GM18511 (cell line): Measurements from ENCODE around the gene SLC25A21.

ENCODE experiments used
- ATAC-seq: cut with Tn5 transposase; IDR thresholded peaks from one replicate; pipeline ENCODE4 v1.9.1; 2021; ENCODE audit warnings: mild to moderate bottlenecking, moderate library complexity; ENCODE audit not compliant: unreplicated experiment

SLC25A21 gene

DNA sequence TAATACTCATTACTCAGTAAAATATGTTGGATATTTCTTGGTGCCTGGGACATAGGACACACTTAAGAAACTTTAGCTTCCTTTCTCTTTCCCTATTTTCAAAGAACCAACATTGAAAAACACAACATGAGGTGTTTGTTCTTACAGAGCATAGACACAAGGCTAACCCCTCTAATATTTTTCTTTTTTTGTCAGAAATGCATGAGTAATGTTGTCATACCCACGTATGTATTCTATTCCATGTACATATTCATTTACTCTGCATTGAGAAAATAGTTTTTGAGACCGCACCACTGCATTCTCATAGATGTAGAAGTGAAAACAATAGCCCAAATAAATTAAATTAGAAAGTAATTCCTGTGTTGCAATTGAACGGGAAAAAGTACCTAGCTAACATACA is 497.7 kb downstream of the SLC25A21 start:
- ATAC-seq = no peak

DNA sequence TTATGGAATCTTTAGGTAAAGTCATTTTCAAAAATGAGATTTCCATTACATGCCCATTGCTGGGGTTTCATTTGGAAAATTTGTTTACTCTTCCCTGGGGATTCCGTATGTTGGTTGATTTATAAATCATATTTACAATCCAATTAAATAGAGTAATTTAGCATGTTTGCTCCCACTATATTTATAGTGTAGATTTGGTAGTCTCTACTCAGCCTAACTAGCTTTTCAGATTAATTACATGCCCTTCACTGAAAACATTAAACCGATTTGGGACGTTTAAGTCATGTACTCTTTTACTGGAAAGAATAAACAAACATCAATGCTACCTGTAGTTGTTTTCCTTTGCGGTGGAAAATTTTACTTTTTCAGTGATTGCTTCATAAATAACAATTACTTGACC is 500.3 kb downstream of the SLC25A21 start:
- ATAC-seq = no peak

DNA sequence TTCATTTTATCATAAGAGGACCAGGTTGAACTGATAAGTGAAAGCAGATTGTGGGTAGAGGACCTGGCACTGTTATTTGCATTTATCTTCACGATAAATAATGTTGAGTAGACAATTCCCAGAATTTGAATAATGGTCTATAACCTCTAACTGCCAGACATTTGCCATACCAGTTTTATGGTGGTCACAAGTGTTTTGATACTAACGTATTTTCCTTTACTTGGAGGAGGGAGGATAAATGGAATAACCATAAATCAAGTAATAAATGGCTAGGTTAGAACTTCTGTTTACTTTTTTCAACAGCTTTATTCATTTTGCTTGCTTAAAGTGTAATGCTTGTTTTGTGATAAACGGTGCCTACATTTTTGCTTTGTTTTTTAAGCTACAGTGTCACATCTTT is 501.3 kb downstream of the SLC25A21 start:
- ATAC-seq = no peak

DNA sequence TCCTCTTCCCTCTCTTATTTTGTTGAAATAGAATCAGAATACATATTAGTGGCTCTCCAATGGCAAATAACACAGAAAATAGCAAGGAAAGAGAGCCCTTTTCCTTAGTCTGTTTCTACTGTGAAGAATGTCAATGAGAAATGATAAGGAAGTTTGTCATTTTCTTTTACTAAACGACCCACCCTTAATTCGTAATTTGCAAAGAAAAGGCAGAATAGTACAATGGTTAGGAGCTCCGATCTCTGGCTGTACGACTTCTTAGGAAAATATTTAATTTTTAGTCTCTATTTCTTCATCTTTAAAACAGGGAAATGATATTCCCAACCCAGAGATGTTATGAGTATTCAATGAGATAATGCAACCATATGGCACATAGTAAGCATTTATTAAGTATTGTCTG is 504.7 kb downstream of the SLC25A21 start:
- ATAC-seq = no peak

DNA sequence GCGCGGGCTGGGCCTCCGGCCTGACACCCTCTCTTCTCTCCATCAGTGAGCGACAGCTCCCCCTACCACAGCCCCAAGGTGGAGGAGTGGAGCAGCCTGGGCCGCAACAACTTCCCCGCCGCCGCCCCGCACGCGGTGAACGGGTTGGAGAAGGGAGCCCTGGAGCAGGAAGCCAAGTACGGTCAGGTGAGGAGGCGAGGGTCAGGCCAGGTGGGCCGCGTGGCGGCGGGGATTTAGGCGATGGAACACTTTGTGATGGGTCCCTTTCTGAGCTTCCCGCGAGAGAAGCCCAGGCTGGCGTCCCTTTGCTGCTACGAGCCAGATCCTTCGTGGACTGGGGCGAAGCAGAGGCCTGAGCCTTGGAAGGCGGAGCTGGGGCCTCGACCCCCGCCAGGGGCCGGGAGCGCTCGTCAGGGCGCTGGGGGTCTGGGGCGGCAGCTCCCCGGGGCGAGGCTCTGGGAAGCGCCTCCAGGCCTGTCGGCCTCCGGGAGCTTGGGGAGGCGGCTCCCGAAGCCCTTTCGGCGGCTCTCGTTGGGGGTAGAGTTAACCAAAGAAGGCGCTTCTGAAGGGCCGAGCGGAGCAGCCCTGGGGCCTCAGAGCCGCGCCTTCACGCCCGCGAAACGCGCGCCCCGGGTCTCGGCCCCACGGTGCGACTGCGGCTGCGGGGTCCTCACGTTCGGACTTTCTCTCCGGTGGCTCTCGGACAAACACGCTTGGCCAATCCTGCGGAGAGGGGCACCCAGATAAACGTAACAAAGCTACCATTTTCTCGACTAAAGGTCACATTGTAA is 505.8 kb downstream of the SLC25A21 start:
- ATAC-seq = no peak

DNA sequence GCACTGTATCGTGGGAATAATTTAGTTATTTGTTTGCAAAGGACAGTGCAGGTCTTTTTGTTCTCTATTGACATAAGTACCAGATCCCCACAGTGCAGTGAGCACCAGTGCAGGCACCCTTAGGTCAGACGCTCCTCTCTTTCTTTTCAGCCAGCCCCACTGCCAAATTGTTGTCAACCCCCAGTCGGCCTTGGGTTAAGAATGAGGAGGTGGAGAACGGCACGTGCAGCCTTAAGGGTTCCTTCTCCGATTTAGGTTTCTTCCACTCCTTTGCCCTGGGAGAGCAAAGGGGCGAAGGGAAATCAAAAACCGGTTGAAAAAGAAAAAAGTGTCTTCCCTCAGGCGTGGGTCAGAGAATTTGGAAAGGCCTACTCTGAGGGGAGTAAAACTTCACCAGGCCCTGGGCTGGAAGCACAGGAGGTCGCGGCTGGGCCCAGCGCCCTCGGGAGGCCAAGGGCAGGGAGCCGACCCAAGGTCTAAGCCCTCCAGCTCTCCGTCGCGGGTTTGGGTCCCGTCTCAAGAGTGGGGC is 506.5 kb downstream of the SLC25A21 start:
- no peak for ATAC-seq

DNA sequence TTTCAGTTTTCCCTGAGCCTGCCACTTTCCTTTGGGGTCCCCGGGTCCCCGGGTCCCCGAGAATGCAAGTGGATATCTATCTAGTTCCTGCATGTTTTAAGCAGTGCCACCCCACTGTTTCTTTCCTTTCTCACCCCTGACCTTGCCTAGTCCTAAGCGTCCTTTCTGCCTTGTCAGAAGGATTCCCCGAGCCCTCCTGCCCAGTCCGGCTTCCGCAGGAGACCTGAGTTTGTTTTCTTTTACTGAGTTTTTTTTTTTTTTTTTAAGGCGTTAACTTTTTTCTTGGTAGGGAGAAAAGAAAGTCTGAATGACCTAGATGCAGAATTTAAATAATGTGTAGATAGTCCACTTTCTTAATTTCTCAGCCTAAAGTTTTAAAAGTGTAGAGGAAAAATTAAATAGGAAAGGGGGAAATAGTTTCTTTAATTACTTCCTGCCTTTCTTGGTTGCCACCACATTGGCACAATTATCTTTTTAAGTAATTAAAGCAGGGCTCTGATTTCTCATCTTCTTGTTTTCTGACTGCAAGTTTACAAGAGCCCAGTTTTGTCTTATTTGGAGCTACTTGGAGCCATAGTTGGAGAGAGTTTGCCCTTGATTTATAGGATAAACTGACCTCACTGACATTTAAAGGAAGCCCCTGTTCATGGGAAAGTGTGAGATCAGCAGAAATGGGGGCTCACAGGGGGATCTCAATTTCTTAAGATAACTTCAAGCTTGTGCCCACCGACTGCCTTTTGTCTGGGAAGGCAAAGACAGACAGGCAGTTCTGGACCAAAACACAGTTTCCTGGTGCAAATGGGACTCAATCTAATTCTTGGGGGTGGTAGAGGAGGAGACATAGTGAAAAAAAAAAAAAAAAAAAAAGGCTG is 507.8 kb downstream of the SLC25A21 start:
- ATAC-seq = no peak

DNA sequence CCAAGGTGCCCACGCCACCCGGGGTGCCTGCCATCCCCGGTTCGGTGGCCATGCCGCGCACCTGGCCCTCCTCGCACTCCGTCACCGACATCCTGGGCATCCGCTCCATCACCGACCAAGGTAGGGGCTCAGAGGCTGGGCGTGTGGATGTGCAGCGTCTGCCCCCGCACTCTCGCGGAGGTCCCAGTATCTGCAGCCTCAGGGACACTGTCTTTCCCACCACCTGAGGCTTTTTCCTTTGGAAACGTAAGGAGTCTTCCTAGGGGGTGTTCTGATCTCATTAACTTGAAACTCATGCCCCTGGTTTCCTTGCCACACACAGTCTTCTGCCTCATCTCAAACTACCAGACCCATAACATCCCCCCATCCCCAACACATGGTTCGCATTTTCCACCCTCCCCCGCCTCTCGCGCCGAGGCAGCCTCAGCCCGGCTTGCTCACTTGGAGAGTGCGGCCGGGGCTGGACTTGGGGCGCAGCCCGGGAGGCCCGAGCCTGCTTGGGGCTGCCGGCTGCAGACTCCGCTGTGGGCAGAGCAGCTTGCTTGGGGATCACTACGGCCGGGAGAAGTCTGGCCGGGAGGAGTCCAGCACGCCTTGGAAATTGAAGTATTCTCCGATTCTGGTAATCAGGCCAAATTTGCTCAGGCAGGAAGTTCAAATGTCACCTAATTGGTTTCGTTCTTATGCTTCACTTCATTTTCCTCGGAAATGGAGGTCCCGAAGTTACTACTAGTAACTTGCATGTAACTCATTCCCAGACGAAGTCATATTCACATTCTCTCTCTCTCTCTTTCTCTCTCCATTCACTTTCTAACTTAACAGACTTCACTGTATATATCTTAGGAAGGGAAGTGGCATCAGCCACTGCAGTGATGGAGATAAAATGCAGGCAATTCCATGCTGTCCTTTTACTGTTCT is 508.7 kb downstream of the SLC25A21 start:
- no peak for ATAC-seq

DNA sequence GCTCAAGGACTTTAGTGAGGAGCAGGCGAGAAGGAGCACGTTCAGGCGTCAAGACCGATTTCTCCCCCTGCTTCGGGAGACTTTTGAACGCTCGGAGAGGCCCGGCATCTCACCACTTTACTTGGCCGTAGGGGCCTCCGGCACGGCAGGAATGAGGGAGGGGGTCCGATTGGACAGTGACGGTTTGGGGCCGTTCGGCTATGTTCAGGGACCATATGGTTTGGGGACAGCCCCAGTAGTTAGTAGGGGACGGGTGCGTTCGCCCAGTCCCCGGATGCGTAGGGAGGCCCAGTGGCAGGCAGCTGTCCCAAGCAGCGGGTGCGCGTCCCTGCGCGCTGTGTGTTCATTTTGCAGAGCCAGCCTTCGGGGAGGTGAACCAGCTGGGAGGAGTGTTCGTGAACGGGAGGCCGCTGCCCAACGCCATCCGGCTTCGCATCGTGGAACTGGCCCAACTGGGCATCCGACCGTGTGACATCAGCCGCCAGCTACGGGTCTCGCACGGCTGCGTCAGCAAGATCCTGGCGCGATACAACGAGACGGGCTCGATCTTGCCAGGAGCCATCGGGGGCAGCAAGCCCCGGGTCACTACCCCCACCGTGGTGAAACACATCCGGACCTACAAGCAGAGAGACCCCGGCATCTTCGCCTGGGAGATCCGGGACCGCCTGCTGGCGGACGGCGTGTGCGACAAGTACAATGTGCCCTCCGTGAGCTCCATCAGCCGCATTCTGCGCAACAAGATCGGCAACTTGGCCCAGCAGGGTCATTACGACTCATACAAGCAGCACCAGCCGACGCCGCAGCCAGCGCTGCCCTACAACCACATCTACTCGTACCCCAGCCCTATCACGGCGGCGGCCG is 509.6 kb downstream of the SLC25A21 start:
- no peak for ATAC-seq

DNA sequence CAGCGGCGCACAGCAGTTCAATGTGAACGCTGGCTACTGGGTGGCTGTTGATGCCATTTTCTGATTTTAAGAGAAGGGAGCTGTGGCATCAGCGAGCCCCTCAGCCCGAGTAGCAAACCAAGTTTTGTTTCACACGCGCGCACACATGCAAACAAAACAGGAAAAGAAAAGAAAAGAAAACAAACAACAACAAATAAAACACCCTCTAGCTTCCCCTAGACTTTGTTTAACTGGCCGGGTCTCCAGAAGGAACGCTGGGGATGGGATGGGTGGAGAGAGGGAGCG is 510.2 kb downstream of the SLC25A21 start:
- no peak for ATAC-seq

DNA sequence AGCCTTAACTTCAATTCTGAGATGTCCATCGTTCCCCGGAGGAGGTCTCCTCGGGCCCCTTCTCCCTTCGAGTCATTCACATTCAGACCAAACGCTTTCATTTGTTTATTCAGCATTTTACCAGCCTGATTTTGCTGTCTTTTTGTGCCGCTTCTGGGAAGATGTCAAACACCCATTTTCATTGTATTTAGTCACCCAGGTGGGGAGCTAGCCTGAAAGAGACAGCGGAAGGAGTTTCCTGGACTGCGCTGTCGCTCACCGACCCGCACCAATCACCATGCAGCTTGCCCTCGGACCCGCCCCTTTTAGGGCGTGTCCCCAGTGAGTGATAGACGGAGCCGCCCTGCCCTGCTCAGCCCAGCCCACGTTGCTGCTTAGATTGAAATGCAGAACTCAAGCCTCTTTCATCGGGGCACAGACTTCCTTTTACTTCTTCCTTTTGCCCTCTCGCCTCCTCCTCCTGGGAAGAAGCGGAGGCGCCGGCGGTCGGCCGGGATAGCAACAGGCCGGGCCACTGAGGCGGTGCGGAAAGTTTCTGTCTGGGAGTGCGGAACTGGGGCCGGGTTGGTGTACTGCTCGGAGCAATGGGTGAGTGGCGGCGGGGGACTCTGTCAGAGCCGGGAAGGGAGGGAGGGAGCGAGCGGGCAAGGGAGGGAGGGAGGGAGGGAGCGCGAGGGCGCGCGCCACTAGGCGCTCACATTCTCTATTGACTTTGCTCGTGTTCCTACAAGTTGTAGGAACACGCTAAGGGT is 510.7 kb downstream of the SLC25A21 start, which contains the start of gene PAX9:
Gene PAX9 (plus strand): TSS at position 355 of the 752 bp plus-strand sequence. CDS start 230 bp downstream, at position 585.
- ATAC-seq = peak; percentile 71

DNA sequence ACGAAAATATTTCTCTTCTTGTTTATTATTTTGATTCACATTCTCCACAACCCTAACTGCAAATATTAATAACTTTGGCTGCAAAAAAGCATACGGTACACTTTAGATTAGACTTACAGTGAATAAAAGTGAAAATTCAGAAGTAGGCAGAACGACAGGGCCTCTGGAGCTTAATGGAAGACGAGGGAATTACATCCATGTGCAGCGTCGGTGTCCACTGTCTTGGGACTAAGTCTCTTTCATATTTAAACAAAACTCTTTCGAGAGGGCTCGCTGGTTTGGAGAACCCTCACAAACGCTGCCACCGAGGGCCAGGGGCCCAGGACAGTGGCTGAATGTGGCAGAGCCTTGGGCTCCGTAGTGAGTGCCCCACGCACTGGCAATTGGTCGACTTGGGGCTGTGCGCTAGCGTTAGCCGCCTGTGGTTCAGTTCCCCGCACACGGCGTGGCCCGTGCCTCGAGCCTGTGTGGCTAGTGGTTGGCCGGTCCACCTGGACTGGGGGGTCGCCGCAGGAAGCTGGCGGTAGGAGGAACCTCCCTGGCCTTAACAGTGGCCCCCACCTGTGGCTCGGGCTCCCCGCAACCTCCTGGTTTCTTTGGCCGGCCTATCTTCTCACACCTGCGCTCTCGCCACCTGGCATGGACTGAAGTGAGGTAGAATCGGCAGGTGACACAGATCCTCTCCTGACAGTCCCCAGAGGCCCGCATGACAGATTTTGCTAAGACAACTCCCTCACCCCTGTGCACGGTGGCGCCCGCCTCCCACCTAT is 511.5 kb downstream of the SLC25A21 start:
- ATAC-seq = no peak

DNA sequence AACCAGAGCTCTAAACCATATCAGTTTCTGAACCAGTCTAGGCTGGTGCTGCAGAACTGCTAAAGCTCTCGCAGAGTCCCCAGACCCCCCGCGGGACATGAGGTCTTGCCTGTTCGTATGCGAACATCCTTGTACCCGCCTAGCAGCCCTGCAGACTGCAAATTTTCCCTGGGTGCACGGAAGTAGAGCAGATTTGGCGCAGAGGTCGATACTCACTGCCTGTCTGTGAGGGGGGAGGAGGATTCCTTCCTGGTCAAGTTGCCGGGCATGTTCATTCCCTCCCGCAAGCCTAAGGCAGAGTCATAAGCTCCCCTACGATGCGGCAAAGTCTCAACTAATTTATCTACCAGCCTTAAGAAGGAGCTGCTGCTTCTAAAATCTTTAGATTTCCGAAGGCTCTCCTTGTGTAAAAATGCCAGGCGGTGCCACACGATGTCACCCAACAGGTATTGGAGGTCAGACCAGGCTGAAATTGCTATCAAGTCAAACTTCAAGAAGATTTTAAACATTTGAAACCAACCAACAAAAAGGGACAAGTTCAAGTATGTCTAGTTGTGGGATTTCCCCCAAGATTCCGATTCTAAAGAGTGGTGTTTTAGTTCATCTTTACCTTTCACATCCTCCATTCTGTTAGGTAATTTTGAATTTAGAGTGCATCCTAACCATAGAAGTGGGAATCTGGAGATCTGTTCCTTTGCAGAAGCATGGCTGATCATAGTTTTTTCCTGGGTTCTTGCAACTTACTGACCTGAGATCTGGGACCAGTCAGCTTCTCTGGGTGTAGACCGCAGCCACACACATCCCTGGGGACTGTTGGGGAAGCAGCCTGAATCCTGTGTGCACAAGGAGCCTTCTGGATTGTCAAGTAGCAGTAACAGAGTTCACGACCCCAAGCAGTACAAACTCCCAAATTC is 512.3 kb downstream of the SLC25A21 start:
- ATAC-seq = no peak

DNA sequence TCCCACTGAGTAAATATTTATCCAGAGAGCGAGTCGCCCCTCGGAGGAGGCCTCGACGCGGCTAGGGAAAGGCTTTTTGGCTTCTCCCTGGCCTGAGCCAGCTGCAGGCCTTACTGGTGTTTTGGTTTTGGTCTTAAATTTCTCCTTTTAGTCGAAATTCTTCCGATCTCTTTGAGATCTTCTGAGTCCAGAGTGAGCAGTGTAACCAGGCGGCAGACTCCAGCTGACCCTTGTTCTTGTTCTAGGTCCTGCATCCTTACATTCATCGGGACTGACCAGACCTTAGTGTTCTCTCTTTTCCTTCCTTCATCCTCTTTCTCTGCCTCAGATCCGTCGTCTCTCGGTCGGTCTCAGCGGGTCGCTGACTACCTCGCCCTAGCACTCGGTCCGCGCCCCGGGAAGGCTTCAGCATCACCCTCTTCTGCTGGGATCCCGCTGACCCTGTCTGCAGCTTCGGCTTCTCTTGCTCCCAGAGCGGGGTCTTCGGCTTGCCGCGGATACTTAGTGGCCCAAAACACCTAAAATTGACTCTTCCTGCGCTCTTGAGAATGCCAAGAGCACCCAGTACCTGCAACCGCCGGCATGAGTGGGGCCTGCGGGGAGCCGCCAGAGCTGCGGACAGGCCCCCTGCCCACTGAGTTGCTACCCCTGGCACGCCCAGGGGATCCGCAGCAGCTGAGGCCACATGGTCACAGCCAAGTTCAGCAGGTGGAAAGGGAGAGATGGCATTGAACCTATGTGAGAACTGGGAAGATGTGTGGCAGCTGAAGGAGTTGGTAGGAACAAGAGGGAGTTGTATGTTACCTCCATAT is 513.2 kb downstream of the SLC25A21 start:
- ATAC-seq = no peak

DNA sequence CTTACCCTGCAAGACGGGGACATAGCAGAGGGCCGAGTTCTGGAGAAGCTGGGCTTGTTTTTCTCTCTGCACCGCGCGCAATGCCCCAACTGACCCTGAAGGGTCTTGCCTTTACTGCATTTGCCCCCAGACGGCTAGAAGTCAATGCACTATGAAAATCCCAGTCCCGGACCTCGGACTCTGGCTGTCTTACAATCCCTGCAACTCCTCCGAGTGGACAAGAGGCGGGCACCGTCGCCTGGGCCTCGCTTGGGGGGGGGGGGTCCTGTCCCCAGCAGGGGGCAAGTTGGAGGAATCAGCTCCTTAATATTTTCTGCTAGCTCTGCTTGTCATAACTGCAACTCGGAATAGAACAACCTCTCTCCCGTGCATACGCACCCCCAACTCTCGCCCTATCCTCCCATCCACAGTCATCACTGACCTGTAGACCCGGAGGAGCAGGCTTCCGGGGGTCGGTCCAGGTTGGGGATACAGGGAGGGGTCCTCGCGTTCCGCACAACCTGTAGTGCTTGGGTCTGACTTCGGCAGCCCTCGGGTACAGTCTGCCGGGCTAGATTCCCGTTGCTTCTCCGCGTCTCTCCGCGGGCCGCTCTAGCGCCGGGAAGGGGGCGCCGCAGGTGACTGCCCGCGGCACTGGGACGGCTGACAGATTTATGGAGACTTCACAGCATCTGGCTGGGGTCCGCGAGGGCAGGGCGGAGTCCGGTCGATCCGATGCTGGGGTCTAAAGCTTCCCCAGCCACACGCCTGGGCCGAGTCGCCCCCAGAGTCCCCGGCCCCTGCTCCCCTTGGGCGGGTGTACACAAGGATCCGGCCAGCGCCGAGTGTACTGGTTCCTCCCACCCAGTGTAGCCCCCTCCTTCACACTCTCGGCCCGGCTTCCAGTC is 514.0 kb downstream of the SLC25A21 start:
- no peak for ATAC-seq
